AG09319 (cell line): Measurements from ENCODE around the gene ATP10D.

Source experiments
- DNase-seq: peaks from one replicate; pipeline ENCODE4 v3.0.0-alpha.2; 2010; ENCODE audit warnings: low read depth; ENCODE audit errors: extremely low read depth
- CTCF ChIP-seq: IDR thresholded peaks from 2 replicates; pipeline ENCODE4 v1.5.1; 2011; ENCODE audit warnings: low read depth, mild to moderate bottlenecking, inconsistent platforms, low read length, moderate library complexity

The ATP10D gene

GRCh38 chr4:47488706-47489105 is 3.6 kb downstream of the ATP10D start:
- DNase-seq, result no peak
- no peak for TF ChIP-seq CTCF

- peak; percentile 7 for TF ChIP-seq CTCF
- DNase-seq, result no peak
These were observed 5.5 kb downstream of the ATP10D start for GRCh38 chr4:47490550-47490949.

GRCh38 chr4:47493238-47494123 is 8.4 kb downstream of the ATP10D start:
- TF ChIP-seq CTCF, result no peak
- no peak for DNase-seq

- no peak for TF ChIP-seq CTCF
- no peak for DNase-seq
These were observed 9.0 kb downstream of the ATP10D start for GRCh38 chr4:47494124-47494430.

- DNase-seq, result no peak
- TF ChIP-seq CTCF, result no peak
These were observed 13.8 kb downstream of the ATP10D start for GRCh38 chr4:47498899-47499298.

GRCh38 chr4:47499700-47500099 is 14.6 kb downstream of the ATP10D start:
- no peak for DNase-seq
- no peak for TF ChIP-seq CTCF

GRCh38 chr4:47500776-47501175 is 15.7 kb downstream of the ATP10D start:
- DNase-seq, result no peak
- no peak for TF ChIP-seq CTCF
